Brain pericyte (primary cell): ENCODE results near the gene IRAK4.
A peak's percentile ranks its signal among the peaks of the same experiment; 100 is the strongest.

Experiments used
- DNase-seq: peaks from one replicate; pipeline ENCODE4 v3.0.0-alpha.2; 2012; ENCODE audit warnings: low read depth, low spot score

Gene IRAK4

GRCh38 chr12:43766291-43766690, 7.5 kb downstream of the IRAK4 start:
- no peak for DNase-seq

- no peak for DNase-seq
These were observed 17.7 kb downstream of the IRAK4 start for GRCh38 chr12:43776498-43776897.

- DNase-seq = no peak
These were observed 28.3 kb downstream of the IRAK4 start for GRCh38 chr12:43786899-43787693.

GRCh38 chr12:43789941-43790340, 31.2 kb downstream of the IRAK4 start:
- DNase-seq = no peak

GRCh38 chr12:43795716-43796280, 37.0 kb downstream of the IRAK4 start:
- DNase-seq = no peak

- DNase-seq = no peak
These were observed 38.9 kb downstream of the IRAK4 start for GRCh38 chr12:43797561-43798217.

GRCh38 chr12:43805149-43805859, 46.6 kb downstream of the IRAK4 start:
- DNase-seq = no peak

GRCh38 chr12:43805860-43806736, 47.3 kb downstream of the IRAK4 start, which contains the start of gene TWF1:
Gene TWF1 (minus strand): TSS chr12:43806317. CDS start chr12:43806245, 72 bp downstream.
- peak; percentile 42 for DNase-seq

- no peak for DNase-seq
These were observed 48.0 kb downstream of the IRAK4 start for GRCh38 chr12:43806737-43807072.

GRCh38 chr12:43807386-43807785, 48.6 kb downstream of the IRAK4 start:
- DNase-seq = no peak

GRCh38 chr12:43812057-43812456, 53.3 kb downstream of the IRAK4 start:
- no peak for DNase-seq

- no peak for DNase-seq
These were observed 54.2 kb downstream of the IRAK4 start for GRCh38 chr12:43812926-43813325.

- no peak for DNase-seq
These were observed 56.7 kb downstream of the IRAK4 start for GRCh38 chr12:43815416-43815815.

- no peak for DNase-seq
These were observed 57.4 kb downstream of the IRAK4 start for GRCh38 chr12:43816168-43816567.

GRCh38 chr12:43824207-43824775, 65.5 kb downstream of the IRAK4 start:
- no peak for DNase-seq

GRCh38 chr12:43826681-43827080, 67.9 kb downstream of the IRAK4 start:
- DNase-seq = no peak

- no peak for DNase-seq
These were observed 68.3 kb downstream of the IRAK4 start for GRCh38 chr12:43827093-43827492.

GRCh38 chr12:43832463-43833168, 73.9 kb downstream of the IRAK4 start:
- DNase-seq = no peak

GRCh38 chr12:43835264-43835655, 76.5 kb downstream of the IRAK4 start:
- no peak for DNase-seq
